Mucosa of gallbladder (tissue), 1 donor: ENCODE measurements around the gene PPP1R36. TPM values are rescaled to one million over a fixed set of nuclear protein-coding genes. Genes with fewer than 3 reads are reported as not detected.
"Not testable (repeated sequence)": the region's sequence is repeated elsewhere in the genome, so short reads cannot be mapped to it uniquely, and the experiment has no call there.

ENCODE experiments used
- DNase-seq: peaks from one replicate; pipeline ENCODE4 v3.0.0-alpha.2; 2020; ENCODE audit warnings: low spot score
- total RNA-seq: library from RNA; stranded (reverse); gene quantifications from one replicate; pipeline ENCODE4 v1.2.1, GENCODE V29; 2021
- donor health status: DM: no; HTN: no; CAD: no.

Gene PPP1R36
- total RNA-seq, 1 donor from 2014 or later, result 3.2 TPM

- DNase-seq, result no peak
These were observed 62.2 kb downstream of the PPP1R36 start for GRCh38 chr14:64612021-64612380.

GRCh38 chr14:64612971-64613666 is 63.4 kb downstream of the PPP1R36 start:
- no peak for DNase-seq

GRCh38 chr14:64614166-64614565 is 64.4 kb downstream of the PPP1R36 start:
- no peak for DNase-seq

GRCh38 chr14:64614805-64615391 is 65.1 kb downstream of the PPP1R36 start:
- DNase-seq, result no peak

- not testable (repeated sequence) for DNase-seq
These were observed 68.2 kb downstream of the PPP1R36 start for GRCh38 chr14:64617872-64618408.

GRCh38 chr14:64620910-64621309 is 71.1 kb downstream of the PPP1R36 start:
- no peak for DNase-seq

GRCh38 chr14:64623554-64624165 is 73.9 kb downstream of the PPP1R36 start:
- DNase-seq, result no peak

GRCh38 chr14:64625386-64626232 is 75.8 kb downstream of the PPP1R36 start:
- no peak for DNase-seq

- no peak for DNase-seq
These were observed 79.2 kb downstream of the PPP1R36 start for GRCh38 chr14:64628940-64629408.

- no peak for DNase-seq
These were observed 81.0 kb downstream of the PPP1R36 start for GRCh38 chr14:64630778-64631177.

- DNase-seq, result not testable (repeated sequence)
These were observed 81.5 kb downstream of the PPP1R36 start for GRCh38 chr14:64631222-64631621.

GRCh38 chr14:64632056-64632455 is 82.3 kb downstream of the PPP1R36 start:
- no peak for DNase-seq

- DNase-seq, result no peak
These were observed 84.8 kb downstream of the PPP1R36 start for GRCh38 chr14:64634558-64634957.

GRCh38 chr14:64636208-64636979 is 86.6 kb downstream of the PPP1R36 start:
- DNase-seq, result peak; percentile 69

GRCh38 chr14:64636980-64637429 is 87.2 kb downstream of the PPP1R36 start:
- no peak for DNase-seq

GRCh38 chr14:64637735-64638473 is 88.1 kb downstream of the PPP1R36 start:
- no peak for DNase-seq

GRCh38 chr14:64638625-64639024 is 88.9 kb downstream of the PPP1R36 start:
- DNase-seq, result no peak
